HG02798 (cell line): Measurements from ENCODE around the gene ATE1.

ENCODE experiments used
- ATAC-seq: cut with Tn5 transposase; IDR thresholded peaks from one replicate; pipeline ENCODE4 v1.9.1; 2021; ENCODE audit warnings: mild to moderate bottlenecking; ENCODE audit not compliant: unreplicated experiment, poor library complexity

Gene ATE1

DNA sequence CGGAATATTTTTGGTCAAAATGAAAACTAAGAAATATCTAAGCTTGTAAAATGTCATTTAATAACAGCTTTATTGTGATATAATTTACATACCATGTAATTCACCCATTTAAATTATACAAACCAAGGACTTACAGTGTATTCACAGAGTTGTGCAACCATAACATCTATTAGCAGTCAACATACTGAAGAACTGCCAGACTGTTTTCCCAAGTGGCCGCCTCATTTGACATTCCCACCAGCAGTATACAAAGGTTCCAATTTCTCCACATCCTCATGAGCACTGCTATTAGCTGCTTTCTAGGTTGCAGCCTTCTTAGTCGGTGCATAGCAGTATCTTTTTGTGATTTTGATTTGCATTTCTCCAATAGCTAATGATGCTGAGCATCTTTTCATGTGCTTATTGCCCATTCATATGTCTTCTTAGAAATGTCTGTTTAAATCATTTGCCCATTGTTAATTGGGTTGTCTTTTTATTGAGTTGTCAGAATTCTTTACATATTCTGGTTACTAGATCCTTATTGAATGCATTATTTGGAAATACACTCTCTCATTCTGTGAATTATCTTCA, 176.6 kb downstream of the ATE1 start:
- ATAC-seq, result no peak

DNA sequence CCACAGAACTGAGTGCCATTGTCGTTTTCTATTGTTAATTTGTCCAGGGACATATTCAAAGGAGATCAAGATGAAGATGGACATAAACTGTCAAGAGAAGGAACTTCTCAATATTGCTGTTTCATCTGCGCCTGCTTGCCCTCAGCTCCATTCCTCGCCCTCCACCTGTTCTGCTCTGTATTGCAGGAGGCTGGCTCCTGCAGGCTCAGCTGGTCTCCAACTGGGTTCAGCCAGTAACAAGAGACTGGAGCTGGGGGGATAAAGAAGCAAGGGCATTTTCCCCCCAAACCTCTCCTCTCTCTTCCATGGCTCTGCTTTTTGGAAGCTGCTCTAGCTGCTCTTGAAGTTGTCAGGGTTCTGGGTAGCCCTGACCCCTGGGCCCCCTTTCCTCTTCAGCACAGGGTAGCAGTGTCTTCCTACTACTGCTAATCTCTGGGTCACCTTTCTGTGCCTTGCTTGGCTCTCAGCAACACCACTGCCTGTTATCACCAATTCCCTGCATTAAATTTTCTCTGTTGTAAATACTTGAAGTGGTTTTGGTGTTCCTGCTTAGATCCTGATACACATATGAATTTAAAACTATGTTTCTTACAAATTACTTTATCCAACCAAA, 180.6 kb downstream of the ATE1 start:
- no peak for ATAC-seq

DNA sequence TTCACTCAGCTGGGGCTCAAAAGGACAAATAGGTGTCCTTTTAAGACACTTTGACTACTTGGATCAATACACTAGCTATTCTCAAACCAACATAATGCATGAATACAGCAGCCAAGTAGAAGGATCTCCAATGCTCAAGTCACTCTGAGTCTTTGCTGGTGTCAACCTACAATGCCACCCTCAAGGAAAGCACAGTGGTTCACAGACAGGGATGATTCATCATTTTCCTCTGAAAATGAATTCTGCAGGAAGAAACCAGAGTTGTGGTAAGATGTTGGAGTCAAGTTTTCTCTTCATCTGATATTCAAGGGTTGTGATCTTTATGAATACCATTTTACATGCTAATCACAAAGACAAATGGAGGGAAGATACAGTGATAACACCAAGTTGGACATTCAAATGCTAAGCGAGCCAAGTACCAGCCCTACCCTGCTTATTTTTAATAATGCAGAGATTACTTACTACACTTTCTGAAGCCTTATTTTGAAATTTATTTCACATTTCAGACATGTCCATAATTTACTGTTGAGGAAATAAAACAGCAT, 186.5 kb downstream of the ATE1 start:
- no peak for ATAC-seq

DNA sequence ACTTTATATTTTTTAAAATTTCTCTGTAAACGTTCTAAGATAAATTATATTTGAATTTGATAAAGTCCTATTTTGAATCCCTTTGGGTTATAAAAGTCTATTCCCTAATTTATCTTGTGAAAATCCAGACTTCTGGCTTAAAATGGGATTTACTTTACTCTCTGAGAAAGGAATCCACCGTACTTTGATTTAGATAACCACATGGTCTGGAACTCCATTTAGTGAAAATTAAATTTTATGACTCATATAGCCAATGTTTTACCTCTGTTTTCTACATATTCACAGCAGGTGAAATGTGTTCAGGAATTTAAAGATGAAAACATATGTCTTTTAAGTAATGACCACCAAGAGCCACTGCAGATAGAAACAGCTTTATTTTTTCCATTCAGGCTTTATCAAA, 187.8 kb downstream of the ATE1 start:
- no peak for ATAC-seq

DNA sequence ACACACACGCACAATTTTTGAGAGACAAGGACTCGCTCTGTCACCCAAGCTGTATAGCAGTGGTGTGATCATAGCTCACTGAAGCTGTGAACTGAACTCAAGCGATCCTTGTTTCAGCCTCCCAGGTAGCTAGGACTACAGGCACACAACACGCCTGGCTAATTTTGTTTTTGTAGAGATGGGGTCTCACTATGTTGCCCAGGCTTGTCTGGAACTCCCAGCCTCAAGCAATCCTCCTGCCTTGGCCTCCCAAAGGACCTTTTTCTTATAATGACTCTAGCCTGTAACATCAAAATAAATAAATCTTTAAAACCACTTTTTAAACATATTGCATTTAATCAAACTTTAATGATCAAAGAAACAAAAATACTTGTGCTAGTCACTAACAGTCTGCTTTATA, 188.7 kb downstream of the ATE1 start:
- ATAC-seq, result no peak

DNA sequence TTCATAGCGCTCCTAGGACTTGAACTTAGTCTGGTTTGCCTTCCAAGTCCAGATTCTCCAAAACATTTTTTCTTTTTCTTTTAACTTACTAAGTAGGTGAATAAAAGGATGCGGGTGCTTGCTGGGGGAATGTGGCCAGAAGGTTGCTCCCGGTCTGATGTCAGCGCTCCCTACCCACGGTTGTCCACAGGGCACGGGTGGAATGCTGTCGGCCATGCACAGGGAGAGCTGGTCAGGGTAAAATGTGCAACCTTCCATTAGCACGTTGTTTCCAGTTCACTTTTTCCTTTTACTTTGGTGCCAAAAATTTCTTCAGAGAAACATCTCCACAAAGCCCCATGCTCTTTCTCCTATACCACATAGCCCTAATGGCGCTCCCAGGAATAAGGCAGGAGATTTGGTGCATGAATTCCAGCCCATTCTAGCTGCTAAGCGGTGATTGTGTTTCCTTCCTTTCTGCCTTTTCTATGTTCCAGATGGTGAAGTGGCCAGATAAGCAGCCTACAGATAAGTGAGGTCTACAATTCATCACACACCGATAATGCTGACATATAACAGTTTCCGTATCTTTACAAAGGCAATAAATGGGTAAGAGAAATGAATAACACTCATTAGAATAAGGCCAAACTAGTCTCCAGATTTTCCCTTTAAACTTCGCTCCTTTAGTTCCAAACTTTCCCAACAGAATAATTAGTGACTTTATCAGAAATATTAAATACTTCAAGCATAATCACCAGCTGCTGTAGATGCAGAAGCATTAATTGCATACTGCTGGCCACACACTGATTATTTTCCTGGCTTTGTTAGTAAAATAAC, 191.3 kb downstream of the ATE1 start:
- no peak for ATAC-seq

DNA sequence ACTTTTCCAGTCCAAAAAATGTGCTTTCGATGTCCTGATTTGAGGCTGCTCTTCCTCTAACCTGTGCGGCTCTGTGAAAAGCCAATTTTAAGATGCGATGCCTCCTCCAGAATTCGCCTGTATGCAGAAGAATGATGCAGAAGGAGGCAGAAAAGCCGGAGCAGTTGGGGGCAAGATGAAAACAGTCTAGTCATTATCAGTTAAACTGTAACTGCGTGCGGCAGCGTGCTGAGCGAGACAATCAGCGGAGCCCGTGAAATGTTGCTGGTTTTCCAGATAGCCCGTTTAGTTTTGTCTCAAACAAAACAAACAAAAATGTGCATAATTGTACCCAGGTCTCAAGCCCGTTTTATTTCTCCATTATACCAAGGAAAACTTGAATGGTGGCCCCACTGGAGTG, 192.6 kb downstream of the ATE1 start:
- no peak for ATAC-seq

DNA sequence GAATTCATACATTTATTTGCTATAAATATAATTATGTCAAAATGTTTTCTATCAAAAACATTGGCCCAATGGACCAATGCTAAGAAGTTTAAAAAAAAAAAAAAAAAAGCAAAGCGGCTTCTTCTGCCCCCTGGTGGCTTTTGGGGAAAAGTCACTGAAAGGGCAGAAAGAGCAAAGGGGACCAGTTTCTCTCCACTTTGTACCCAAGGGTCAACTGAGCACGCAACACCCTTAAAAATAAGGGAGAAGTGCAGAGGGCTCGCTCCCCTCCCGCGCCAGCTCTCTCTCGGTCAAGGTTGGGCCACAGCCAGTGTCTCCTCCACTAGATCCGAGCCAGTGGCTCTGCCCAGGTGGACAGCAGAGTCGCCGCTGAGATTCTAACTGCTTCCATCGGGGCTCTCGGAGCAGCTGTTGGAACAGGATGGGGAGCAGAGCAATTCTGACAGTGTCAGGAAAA, 193.2 kb downstream of the ATE1 start:
- ATAC-seq, result no peak

DNA sequence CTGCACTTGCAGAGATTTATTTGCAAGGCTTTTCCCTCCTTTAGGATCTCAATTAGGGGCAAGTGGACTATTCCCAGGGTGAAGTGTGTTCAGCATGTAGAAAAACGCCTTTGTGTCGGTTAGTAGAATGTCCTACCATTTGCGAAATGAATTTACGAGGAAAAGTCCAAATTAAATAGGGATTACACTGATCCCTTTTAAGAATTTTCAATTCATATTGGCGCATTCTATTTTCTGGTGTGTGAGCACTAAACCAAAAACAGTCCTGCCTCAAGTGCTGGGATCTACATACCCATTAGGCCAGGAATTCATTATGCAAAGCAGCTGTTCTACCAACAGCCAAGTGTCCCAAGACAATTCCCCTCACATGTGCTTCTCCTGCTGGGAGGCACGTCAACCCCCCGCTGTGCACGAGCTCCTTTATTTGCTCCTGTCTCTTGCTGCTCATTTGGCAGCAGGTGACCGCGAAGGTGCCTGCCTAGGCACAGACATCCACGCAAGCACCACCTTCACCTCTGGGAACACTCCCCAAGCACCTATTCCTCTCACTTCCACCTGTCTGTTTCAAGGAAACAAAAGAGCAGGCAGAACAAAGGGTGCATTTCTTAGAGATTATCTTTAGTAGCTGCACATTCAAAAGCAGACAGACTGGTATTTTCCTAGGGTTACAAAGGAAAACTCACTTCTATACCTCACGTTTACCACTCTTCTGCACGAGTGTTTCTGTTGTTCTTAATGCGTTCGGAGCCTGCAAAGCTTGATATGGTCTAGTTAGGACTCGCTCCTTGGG, 195.0 kb downstream of the ATE1 start:
- no peak for ATAC-seq

DNA sequence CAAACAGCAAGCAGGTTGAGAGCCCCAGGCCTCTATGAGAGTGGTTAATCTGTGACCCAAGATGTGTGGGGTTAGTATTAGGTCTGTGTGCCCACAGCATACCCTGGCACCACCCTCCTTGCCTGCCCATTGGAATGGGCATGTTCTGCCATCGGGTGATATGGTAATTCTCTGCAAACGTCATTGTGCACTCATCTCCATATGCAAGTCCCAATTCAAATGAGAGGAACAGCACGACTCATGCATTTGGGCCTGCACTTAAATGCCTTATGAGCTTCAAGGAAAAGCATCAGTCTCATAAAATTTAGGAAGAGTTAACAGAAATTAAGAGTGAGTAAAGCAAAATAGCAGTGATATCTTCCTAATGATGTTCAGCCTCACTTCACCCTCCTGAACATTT, 195.7 kb downstream of the ATE1 start:
- ATAC-seq, result no peak

DNA sequence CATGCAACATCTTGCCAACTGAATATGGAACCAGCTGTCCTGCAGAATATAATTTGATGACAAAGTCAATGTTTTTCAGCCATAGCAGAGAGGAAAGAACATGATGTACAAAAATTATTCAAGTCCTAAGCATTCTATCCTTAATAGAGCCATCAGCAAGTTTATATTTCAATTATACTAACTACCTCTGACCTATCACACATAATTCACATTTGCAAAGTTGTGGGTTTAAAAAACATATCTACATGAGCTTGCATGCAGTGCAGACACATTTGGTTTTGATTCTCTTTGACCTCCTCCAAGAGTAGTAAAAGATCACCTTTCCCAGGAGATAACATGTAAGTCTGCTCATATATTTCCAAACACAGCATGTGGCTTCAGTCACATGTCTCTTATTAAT, 203.5 kb downstream of the ATE1 start:
- no peak for ATAC-seq

DNA sequence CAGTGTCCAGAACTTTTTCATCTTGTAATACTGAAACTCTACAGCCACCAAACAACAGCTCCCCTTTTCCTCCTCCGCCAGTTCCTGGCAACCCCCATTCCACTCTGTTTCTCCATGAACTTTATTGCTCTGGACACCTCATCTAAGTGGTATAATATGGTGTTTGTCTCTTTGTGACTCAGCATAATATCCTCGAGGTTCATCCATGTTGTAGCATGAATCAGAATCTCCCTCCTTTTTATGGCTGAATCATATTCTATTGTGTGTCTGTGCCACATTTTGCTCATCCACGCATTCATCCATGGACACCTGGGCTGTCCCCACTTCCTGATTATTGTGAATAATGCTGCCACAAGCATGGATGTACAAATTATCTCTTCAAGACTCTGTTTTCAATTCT, 205.2 kb downstream of the ATE1 start:
- ATAC-seq, result no peak

DNA sequence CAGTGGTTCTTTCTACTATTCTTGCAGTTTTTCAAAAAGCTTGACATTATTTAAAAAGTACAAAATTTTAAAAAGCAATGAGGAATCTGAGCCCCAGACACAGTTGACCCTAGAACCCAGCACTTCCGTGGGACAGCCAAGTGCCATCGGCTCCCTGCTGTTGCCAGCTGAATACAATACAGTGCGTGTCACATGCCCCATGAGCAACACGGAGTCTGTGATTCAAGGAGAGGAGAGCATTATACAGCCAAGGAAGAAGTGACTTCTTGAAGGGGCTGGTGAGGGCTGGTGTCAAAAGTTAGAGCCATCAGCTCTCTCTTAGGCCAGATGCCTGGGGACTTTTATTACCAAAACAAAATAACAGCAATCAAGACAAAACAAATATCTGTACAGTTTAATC, 206.6 kb downstream of the ATE1 start:
- ATAC-seq, result no peak

DNA sequence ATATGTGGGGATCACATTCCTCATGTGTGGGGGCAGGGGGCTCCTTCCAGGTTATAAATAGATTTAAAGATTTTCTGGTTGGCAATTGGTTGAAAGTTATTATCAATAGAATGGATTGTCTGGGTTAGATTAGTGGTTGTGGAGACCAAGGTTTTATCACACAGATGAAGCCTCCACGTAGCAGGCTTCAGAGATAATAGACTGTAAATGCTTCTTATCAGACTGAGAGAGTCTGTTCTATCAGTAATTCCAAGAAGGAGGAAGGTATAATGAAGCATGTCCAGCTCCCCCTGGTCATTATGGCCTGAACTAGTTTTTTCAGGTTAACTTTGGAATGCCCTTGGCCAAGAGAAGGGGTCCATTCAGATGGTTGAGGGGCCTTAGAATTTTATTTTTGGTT, 211.9 kb downstream of the ATE1 start:
- ATAC-seq, result no peak

DNA sequence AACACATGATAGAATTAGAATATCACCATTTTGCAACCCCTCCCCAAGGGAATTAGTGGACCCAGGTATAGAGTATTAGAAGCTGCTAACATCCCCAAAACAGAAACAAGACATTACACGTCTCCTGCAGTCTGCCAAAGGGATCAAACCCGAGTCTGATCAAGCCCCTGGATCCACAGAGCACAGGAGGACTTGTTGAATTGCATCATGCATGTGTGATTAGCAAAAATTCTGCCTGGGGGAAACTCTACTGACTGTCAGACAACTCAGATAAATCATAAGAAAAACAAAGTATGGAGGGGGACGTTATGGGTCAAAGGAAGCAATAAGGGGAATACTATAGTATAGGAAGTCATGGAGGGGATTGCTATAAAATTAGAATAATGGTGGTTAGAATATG, 212.8 kb downstream of the ATE1 start:
- no peak for ATAC-seq

DNA sequence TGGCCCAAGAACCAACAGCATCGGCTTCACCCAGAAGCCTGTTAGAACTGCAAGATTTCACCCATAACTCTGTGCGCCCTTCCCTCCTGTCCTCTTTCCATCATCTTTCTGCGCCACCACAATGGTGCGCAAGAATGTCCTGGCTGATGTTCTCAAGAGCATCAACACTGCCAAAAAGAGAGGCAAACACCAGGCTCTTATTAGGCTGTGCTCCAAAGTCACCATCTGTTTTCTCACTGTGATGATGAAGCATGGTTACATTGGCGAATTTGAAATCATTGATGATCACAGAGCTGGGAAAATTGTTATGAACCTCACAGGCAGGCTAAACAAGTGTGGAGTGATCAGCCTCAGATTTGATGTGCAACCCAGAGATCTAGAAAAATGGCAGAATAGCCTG, 214.3 kb downstream of the ATE1 start:
- ATAC-seq, result no peak

DNA sequence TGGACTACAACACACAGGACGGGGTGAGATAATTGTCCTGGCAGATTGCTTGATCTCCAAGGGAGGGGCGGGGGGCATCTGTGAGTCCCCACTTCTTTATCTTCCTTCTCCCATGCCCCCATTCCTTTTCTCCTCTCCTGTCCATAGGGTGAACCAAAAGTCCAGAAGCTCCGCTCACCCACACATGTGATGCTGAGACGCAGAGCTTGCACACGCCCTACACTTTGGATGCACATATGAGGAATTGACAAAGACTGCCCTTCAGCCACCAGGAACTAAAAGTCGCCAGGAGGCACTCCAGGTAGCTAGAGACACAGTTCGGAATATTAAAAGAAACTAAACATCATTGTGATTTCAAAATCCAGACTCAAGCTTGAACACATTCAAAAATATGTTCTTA, 216.9 kb downstream of the ATE1 start:
- ATAC-seq, result no peak

DNA sequence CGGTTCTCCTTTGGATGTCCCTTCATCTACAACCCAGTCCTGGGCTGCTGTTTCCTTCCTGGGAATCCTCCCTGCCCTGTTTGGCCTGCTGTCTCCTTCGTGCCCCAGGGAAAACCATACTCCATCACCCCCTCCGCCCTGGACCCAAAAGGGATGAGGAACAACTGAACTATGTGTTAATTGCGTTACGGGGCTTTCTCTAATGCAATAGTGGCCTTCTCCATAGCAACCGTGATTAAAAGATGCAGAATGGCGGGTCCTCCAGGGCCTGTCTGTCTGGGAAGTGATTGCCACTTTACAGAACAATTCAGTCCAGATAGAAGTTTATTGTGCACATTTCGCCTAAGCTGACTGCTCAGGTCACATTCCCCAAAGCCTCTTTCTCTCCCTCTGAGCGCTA, 217.6 kb downstream of the ATE1 start:
- ATAC-seq, result no peak

DNA sequence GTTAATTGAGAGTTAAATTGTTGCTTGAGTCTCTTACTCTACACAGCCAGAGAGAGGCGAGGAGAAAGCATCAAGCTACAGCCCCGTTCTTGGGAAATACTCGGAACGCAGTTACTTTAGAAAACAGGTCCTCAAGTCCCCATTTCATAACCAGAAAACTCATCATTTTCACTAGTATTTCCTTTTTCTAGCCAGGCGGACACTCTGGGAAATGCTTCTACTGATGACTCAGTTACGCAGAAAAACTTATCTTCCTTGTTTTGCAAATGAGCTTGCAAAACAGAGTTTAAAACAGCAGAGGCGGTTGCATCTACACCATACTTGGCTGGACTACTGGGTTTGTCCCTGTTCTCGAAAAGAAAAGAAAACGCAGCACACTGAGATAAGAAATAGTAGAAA, 218.2 kb downstream of the ATE1 start:
- no peak for ATAC-seq

DNA sequence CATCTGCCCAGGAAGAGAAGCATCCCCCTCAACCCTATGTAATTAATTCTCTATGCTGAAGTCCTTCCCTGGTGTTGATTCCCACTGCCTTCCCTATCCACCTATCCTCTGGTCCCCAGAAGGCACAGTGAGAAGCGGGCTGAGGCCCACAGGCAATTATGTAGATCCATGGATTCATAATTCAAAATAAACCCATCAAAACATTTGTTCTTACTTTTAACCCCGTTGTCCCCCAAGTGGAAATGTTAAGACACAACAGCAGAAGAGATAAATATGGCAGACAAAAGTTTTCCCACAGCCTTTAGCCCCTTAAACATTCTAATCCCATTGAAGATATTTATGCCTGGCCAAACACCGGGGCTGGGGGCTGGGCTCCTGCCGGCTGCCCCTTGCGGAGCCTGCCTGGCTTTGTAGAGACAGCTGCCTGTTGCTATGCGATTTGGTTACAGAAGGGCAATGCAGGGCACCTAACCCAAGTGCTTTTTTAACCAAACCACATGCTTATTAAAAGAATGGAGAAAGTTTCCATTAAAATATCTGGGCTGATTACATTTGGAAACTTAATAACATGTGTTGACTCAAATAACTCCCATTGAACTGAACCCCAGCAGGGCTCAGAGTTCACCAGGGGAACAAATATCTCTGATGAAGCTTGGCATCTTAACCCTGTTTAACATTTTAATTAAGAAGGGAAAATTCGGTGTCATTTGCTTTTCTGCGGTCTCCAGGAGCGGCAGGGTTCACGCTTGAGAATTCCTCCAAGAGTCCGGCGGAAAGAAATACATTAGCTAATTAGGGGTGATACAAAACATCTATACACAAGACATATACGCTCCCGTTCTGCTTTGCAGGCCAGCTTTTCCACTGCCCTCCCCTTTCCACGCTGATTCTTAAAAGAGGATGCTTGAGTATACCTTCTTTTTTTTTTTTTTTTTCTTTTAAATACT, 218.8 kb downstream of the ATE1 start:
- no peak for ATAC-seq
